Left colon (tissue), 2 donors: ENCODE data around the gene ANXA5. TPM values are rescaled to one million over a fixed set of nuclear protein-coding genes. Genes with fewer than 3 reads are reported as not detected.

Experiments used
- ATAC-seq: fragments of 200-7000 bp; cut with Tn5 transposase; one replicate; pipeline ENCODE4 v1.9.1; 2020; ENCODE audit warnings: mild to moderate bottlenecking, moderate library complexity
- DNase-seq, 2 donors: peaks; one replicate each; pipeline ENCODE4 v3.0.0-alpha.2; 2020
- intact Hi-C, 2 donors: fragments of 100-400 bp; cut with DNase I in 1 of 2; cut with micrococcal nuclease in 1 of 2; formaldehyde crosslinking; loops; one replicate each; pipeline versions ENCODE4 v1.11.2 to v1.14.0; 2022; cut with DNase I, micrococcal nuclease
- total RNA-seq, 2 donors: library from RNA; stranded (reverse); fragmentation: NEBNext Ultra II Directional; extraction: Animal tissue kit (Norgen Biotek cat#: 25700); gene quantifications; one replicate each; pipeline ENCODE4 v1.2.1, GENCODE V29; 2021
- donor health status: DM: no; HTN: no; CAD: no.
- donor health status: DM: yes; HTN: yes; CAD: no.

Gene ANXA5
- total RNA-seq, 2 donors from 2014 or later, result 61.3 to 84.7 TPM

DNA sequence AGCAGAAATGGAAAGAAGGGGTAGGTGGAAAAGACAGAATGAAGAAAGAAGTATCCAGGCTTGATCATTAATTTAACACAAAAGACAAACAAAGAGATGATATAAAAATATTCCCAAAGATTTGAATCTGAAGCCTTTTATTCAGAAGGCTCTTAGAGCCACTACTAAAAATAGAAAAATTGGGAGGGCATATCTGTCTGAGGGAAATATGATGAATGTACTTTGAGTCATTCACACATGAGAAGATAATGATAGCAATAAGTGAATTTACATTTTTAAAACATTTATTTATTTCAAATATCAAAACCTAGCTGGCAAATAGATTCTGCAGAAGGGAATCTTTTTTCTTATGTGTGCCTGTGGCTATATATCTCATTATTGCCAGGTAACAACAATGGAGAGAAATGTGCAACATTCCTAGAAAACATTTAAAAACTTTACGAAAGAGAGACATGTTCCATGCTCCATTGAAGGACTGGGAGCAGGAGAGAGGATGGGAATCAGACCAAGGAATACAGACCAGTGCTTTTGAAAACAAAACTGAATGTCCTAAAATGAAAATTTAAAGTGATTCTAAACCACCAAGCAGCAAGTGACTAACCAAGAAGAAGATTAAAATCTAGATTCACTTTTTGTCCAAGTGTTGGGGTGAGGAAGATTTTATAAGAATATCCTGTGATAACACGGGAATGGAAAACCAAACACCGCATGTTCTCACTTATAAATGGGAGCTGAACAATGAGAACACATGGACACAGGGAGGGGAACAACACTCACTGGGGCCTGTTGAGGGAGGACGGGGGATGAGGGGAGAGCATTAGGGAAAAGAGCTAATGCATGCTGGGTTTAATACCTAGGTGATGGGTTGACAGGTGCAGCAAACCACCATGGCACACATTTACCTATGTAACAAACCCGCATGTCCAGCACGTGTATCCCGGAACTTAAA lies 41.2 kb downstream of the ANXA5 start:
- ATAC-seq, result no peak
- intact Hi-C loops, result loop anchor here in 1 of 2 donors (10.0 kb wide), 1 partner anchor 281 kb away; no protein-coding TSS in a partner anchor
- no peak for DNase-seq

GRCh38 chr4:121654738-121655137 lies 42.0 kb downstream of the ANXA5 start:
- no peak for DNase-seq
- intact Hi-C loops, result loop anchor here in 1 of 2 donors (10.0 kb wide), 1 partner anchor 280 kb away; no protein-coding TSS in a partner anchor
- no peak for ATAC-seq

DNA sequence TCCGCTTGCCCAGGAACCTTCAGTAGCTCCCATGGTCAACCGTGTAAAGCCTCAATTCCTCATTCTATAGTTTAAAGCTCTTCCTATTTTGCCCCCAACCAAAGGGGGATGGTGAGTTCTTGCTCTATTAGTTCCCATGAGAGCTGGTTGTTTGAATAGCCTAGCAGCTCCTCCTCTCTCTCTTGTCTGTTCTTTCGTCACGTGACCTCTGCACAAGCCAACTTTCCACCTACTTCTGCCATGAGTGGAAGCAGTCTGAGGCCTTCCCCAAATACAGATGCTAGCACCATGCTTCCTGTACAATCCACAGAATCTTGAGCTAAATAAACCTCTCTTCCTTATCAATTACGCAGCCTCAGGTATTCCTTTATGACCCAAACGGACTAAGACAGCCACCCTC lies 42.8 kb downstream of the ANXA5 start:
- DNase-seq (no peak), ATAC-seq (no peak)
- intact Hi-C loops, result loop anchor here in 1 of 2 donors (10.0 kb wide), 1 partner anchor 279 kb away; no protein-coding TSS in a partner anchor

GRCh38 chr4:121653214-121653613 lies 43.6 kb downstream of the ANXA5 start:
- DNase-seq, result no peak
- no peak for ATAC-seq
- intact Hi-C loops, result loop anchor here in 1 of 2 donors (10.0 kb wide), 1 partner anchor 278 kb away; no protein-coding TSS in a partner anchor

GRCh38 chr4:121651597-121651996 lies 45.2 kb downstream of the ANXA5 start:
- intact Hi-C loops, result loop anchor here in 1 of 2 donors (10.0 kb wide), 1 partner anchor 277 kb away; no protein-coding TSS in a partner anchor
- no peak for ATAC-seq
- no peak for DNase-seq

- ATAC-seq (no peak), DNase-seq (no peak)
- intact Hi-C loops, result loop anchor here in 1 of 2 donors (10.0 kb wide), 1 partner anchor 276 kb away; no protein-coding TSS in a partner anchor
These were observed 46.0 kb downstream of the ANXA5 start for GRCh38 chr4:121650741-121651140.

DNA sequence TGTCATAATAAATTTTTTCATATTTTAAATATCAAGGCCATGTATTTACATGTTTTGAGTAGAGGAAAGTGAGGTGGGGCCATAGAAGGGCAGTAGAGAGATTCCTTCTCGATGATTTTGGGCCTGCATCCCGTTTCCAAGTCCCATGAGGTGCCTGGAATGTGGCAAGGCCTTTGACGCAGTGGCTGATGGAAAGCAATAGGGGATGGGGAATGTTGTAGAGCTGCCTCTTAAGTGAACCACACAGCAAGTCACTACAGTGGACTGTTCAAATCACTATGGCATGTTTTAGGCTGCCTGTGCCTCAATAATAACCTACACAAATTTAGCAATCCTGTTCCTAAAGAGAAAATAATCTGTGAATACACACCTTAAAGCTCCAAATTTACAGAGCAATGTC lies 48.3 kb downstream of the ANXA5 start:
- DNase-seq (no peak), ATAC-seq (no peak)
- intact Hi-C loops, result no loop called here

- intact Hi-C loops, result no loop called here
- ATAC-seq (no peak), DNase-seq (no peak)
These were observed 53.7 kb downstream of the ANXA5 start for GRCh38 chr4:121642876-121643585.

DNA sequence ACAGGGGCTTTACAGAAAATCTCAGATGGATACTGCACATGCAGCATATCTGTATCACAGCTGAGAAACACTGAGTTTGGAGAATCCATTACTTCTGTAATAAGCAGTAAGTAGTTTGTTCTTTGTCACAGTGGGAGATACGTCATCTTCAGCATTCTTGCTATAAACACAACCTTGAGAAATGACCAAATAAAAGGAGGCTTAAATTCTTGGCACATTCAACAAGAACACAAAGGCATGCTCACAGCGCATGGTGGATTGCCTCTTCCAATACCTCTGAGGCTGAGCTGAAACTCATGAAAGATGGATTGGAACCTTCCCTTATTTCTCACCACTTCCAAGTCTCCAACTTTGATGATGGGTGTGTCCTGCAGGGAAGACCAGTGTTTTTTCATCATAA lies 54.5 kb downstream of the ANXA5 start:
- no peak for DNase-seq
- intact Hi-C loops, result no loop called here
- no peak for ATAC-seq

- intact Hi-C loops, result no loop called here
- ATAC-seq, result no peak
- DNase-seq, result no peak
These were observed 63.1 kb downstream of the ANXA5 start for GRCh38 chr4:121633653-121634052.

DNA sequence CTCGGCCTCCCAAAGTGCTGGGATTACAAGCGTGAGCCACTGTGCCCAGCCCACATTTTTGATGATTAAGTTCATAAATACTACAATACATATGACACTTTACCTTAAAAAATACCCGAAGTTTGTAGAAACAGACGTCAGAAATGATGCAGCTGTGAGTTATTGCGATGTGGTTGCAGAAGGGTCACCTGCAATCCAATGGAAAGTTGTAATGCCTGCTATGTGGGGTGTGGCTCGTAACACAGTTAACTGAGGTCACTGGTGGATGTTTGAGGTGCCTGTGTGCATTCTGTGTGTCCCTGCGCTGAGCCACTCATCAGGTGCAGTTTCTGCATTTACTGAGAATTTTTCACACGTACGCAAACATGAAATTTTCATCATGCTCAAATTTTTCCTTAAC lies 64.1 kb downstream of the ANXA5 start:
- no peak for DNase-seq
- intact Hi-C loops, result no loop called here
- ATAC-seq, result no peak

Other genes starting within 250 kb of the ANXA5 start
- gene SMIM43, start 68.2 kb upstream of the ANXA5 start, total RNA-seq, result under 1 TPM in 1 of 2 donors, not detected in 1; 0.17 TPM
- gene EXOSC9, start 104.3 kb upstream of the ANXA5 start, total RNA-seq, result 10 to 100 TPM; 10.2 to 13.2 TPM
- gene CCNA2, start 126.9 kb upstream of the ANXA5 start, total RNA-seq, result 1 to 10 TPM; 3.6 to 10.0 TPM
- 10 to 100 TPM; 11.3 to 14.1 TPM for gene BBS7, start 173.5 kb upstream of the ANXA5 start, total RNA-seq